Lung (tissue), 12 donors: Measurements from ENCODE around the gene UBE2B. TPM values are rescaled to one million over a fixed set of nuclear protein-coding genes. Genes with fewer than 3 reads are reported as not detected.
"Not testable (repeated sequence)": the region's sequence is repeated elsewhere in the genome, so short reads cannot be mapped to it uniquely, and the experiment has no call there.

Source experiments
- ATAC-seq: fragments of 200-7000 bp; cut with Tn5 transposase; one replicate; pipeline ENCODE4 v1.9.1; 2020; ENCODE audit warnings: moderate number of reproducible peaks; ENCODE audit not compliant: insufficient read depth, low FRiP score
- DNase-seq, 3 donors: peaks; one replicate each; pipeline ENCODE4 v3.0.0-alpha.2; 2013 to 2017
- H3K27ac ChIP-seq, 2 donors: one replicate each; pipeline ENCODE4 v1.5.1; 2013; ENCODE audit warnings: mild to moderate bottlenecking in 2 of 2, moderate library complexity in 2 of 2, control low read depth in 1 of 2, inconsistent platforms in 1 of 2, low read depth in 1 of 2, low read length in 1 of 2
- H3K27me3 ChIP-seq, 3 donors: one replicate each; pipeline ENCODE4 v1.5.1; 2013; ENCODE audit warnings: low read length in 2 of 3; ENCODE audit not compliant: control insufficient read depth in 3 of 3, insufficient read depth in 3 of 3
- H3K36me3 ChIP-seq, 4 donors: one replicate each; pipeline ENCODE4 v1.5.1; 2013; ENCODE audit warnings: low read length in 4 of 4, mild to moderate bottlenecking in 1 of 4, moderate library complexity in 1 of 4; ENCODE audit not compliant: control insufficient read depth in 4 of 4, insufficient read depth in 4 of 4
- H3K4me1 ChIP-seq, 5 donors: one replicate each; pipeline ENCODE4 v1.5.1; 2013; ENCODE audit warnings: low read length in 5 of 5, mild to moderate bottlenecking in 2 of 5, moderate library complexity in 1 of 5; ENCODE audit not compliant: control insufficient read depth in 5 of 5, insufficient read depth in 5 of 5
- H3K4me3 ChIP-seq: one replicate; pipeline ENCODE4 v1.5.1; 2013; ENCODE audit warnings: mild to moderate bottlenecking, control low read depth, moderate library complexity
- H3K9ac ChIP-seq, 2 donors: one replicate each; pipeline ENCODE4 v1.5.1; 2013; ENCODE audit warnings: low read length in 2 of 2, control low read depth in 1 of 2; ENCODE audit not compliant: insufficient read depth in 1 of 2
- H3K9me3 ChIP-seq, 4 donors: one replicate each; pipeline ENCODE4 v1.5.1; 2013; ENCODE audit warnings: low read length in 3 of 4, mild to moderate bottlenecking in 1 of 4, moderate library complexity in 1 of 4; ENCODE audit not compliant: control insufficient read depth in 4 of 4, insufficient read depth in 3 of 4
- CTCF ChIP-seq: IDR thresholded peaks from 2 replicates; pipeline ENCODE4 v1.5.1; 2012; ENCODE audit warnings: mild to moderate bottlenecking; ENCODE audit errors: control extremely low read depth, extremely low read depth
- WGBS, 2 donors: extraction: QIAGEN DNeasy Blood & Tissue Kit; methylation state at CpG; one replicate each; pipeline ENCODE4 v1.1.7; 2013; 5-methylcytosine and 5-hydroxymethylcytosine counted together
- polyA plus RNA-seq, 2 donors: library from polyadenylated mRNA; stranded (reverse); fragments of 200-250 nt; gene quantifications; one replicate each; pipeline ENCODE4 v1.2.1, GENCODE V29; 2013
- total RNA-seq, 2 donors: library from RNA; depleted of rRNA in 1 of 2; stranded (reverse); fragments of >200 nt in 1 of 2; gene quantifications; one replicate each; pipeline ENCODE4 v1.2.1, GENCODE V29; 2014 to 2021
- donor health status: control.
- donor health status: control.
- donor health status: Bipolar disorder and iron deficiency.
- donor health status: healthy.
- donor health status: DM: yes; HTN: yes; CAD: no.

UBE2B gene
- total and polyA plus RNA-seq, 4 donors: 75.1 to 119 (median 100) TPM

DNA sequence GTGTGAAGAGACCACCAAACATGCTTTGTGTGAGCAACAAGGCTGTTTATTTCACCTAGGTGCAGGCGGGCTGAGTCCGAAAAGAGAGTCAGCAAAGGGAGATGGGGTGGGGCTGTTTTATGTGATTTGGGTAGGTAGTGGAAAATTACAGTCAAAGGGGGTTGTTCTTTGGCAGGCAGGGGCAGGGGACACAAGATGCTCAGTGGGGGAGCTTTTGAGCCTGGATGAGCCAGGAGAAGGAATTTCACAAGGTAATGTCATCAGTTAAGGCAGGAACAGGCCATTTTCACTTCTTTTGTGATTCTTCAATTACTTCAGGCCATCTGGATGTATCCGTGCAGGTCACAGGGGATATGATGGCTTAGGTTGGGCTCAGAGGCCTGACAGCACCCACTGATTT, 25.9 kb upstream of the UBE2B start:
- H3K27me3 ChIP-seq, DNase-seq, ATAC-seq, H3K4me3 ChIP-seq, H3K27ac ChIP-seq, H3K9ac ChIP-seq, H3K4me1 ChIP-seq, H3K36me3 ChIP-seq, H3K9me3 ChIP-seq: not testable (repeated sequence)
- WGBS, 2 donors: 89 to 94% methylated on average over 3 of the region's 3 CpGs

GRCh38 chr5:134345996-134346395, 25.4 kb upstream of the UBE2B start:
- ATAC-seq (no peak), DNase-seq (no peak)
- no peak for TF ChIP-seq CTCF
- Histone ChIP-seq H3K4me1 (peaks cover 0 to under 1% (median 0%) of the 10 kb centered on the region in 5 donors), H3K36me3 (peaks cover 0 to 5% (median 2%) of the 10 kb centered on the region in 4 donors), H3K4me3 (no peak overlapping the region), H3K9ac (no peak overlapping the region), H3K27me3 (no peaks in the 10 kb centered on the region), H3K9me3 (peaks cover 0 to 2% (median 0%) of the 10 kb centered on the region in 4 donors), H3K27ac (no peak overlapping the region)
- 96 to 98% methylated on average over 2 of the region's 2 CpGs for WGBS, 2 donors

GRCh38 chr5:134349463-134349862, 21.9 kb upstream of the UBE2B start:
- 89 to 95% methylated on average over 4 of the region's 4 CpGs for WGBS, 2 donors
- Histone ChIP-seq H3K4me3 (no peak overlapping the region), H3K9ac (no peak overlapping the region), H3K9me3 (no peaks in the 10 kb centered on the region), H3K27me3 (no peaks in the 10 kb centered on the region), H3K27ac (no peak overlapping the region), H3K36me3 (peaks cover 0 to 8% (median 2%) of the 10 kb centered on the region in 4 donors), H3K4me1 (peaks cover 0 to 4% (median 0%) of the 10 kb centered on the region in 5 donors)
- TF ChIP-seq CTCF: no peak
- no peak for ATAC-seq
- DNase-seq: no peak

DNA sequence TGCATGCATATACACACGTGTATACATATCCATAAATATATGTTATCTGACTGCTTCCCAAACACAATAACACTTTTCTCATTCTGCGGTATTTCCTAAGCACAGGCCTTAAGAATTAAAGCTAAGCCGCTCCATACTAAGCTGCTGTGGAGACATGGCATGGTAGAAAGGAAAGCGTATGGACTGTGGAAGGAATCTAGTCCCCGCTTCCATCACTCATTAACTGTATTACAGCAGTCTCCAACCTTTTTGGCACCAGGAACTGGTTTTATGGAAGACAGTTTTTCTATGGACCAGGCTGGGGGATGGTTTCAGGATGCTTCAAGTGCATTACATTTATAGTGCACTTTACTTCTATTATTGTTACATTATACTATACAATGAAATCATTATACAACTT, 15.7 kb upstream of the UBE2B start:
- TF ChIP-seq CTCF: no peak
- no peak overlapping the region for H3K9ac ChIP-seq
- ATAC-seq: no peak
- H3K4me1 ChIP-seq: peaks cover 0 to 4% (median 0%) of the 10 kb centered on the region in 5 donors
- H3K36me3 ChIP-seq: peaks cover 0 to 4% (median 0%) of the 10 kb centered on the region in 4 donors
- H3K9me3 ChIP-seq: no peaks in the 10 kb centered on the region
- DNase-seq: no peak
- 94 to 97% methylated on average over 5 of the region's 5 CpGs for WGBS, 2 donors
- H3K27ac ChIP-seq: no peak overlapping the region
- no peak overlapping the region for H3K4me3 ChIP-seq
- no peaks in the 10 kb centered on the region for H3K27me3 ChIP-seq
